Measurements from ENCODE around the gene ATP6V0E2. TPM values are rescaled to one million over a fixed set of nuclear protein-coding genes. Genes with fewer than 3 reads are reported as not detected.
A peak's percentile ranks its signal among the peaks of the same experiment; 100 is the strongest.

Gene ATP6V0E2
- total RNA-seq, 4 donors from 2014 or later, result 15.2 to 41.1 (median 26.8) TPM

DNA sequence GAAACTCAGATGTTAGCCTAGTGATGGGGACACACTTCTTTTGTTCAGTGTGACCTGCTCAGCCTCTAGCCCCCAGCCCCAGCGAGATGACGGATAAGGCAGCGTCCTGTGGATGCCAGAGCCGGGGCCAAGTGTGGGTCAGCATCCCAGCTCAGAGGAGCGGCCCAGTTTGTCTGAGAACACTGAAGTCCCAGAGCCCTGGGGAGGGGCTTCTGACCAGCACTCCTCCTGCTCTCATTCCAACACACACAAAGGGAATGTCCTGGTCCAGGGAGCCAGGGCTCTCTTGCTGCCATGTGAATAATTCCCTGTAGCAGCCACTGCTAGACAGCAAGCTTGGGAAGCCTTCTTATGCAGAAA lies 4.5 kb upstream of the ATP6V0E2 start:
- DNase-seq (ENCODE audit: low spot score in 2 of 2), result peak in 1 of 2 donors; percentile 61
- peaks cover 27% of the 10 kb centered on the region for H3K4me1 ChIP-seq
- no peaks in the 10 kb centered on the region for H3K27me3 ChIP-seq
- H3K4me3 ChIP-seq, result no peak overlapping the region
- H3K36me3 ChIP-seq, result peaks cover 19% of the 10 kb centered on the region
- H3K27ac ChIP-seq, result no peak overlapping the region
- WGBS, result 85% methylated on average over 5 of the region's 5 CpGs
- H3K9me3 ChIP-seq, result no peaks in the 10 kb centered on the region
- TF ChIP-seq, protein P1, sequence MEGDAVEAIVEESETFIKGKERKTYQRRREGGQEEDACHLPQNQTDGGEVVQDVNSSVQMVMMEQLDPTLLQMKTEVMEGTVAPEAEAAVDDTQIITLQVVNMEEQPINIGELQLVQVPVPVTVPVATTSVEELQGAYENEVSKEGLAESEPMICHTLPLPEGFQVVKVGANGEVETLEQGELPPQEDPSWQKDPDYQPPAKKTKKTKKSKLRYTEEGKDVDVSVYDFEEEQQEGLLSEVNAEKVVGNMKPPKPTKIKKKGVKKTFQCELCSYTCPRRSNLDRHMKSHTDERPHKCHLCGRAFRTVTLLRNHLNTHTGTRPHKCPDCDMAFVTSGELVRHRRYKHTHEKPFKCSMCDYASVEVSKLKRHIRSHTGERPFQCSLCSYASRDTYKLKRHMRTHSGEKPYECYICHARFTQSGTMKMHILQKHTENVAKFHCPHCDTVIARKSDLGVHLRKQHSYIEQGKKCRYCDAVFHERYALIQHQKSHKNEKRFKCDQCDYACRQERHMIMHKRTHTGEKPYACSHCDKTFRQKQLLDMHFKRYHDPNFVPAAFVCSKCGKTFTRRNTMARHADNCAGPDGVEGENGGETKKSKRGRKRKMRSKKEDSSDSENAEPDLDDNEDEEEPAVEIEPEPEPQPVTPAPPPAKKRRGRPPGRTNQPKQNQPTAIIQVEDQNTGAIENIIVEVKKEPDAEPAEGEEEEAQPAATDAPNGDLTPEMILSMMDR (IDR thresholded peaks at IDR 0.05), result no peak
- TF ChIP-seq POLR2AphosphoS5 (IDR thresholded peaks at IDR 0.05), result no peak
- no peak for TF ChIP-seq EP300 (IDR thresholded peaks at IDR 0.05)
- TF ChIP-seq POLR2A (IDR thresholded peaks at IDR 0.05), result no peak

DNA sequence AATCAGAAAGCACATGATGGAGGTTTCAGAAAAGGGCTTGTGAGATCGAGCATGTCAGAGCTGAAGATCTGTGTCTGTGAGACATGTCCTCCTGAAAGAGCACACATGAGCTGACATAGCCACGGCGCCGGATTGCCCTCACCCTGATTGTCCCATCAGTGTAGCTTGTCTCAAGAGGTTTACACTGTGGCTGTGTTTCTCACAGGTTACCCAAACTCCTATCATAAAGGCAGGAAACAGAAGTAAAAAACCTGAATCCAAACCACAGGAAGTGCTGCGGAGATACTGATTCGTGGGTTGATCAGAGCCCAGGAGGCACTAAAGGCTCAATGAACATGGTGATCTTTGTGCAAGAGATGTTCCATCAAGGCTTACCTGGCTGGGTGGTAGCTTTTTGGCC lies 3.9 kb upstream of the ATP6V0E2 start:
- no peaks in the 10 kb centered on the region for H3K27me3 ChIP-seq
- WGBS, result 86% methylated on average over 6 of the region's 6 CpGs
- TF ChIP-seq POLR2AphosphoS5 (IDR thresholded peaks at IDR 0.05) (no peak), POLR2A (IDR thresholded peaks at IDR 0.05) (no peak), EP300 (IDR thresholded peaks at IDR 0.05) (no peak)
- TF ChIP-seq, protein P1 (IDR thresholded peaks at IDR 0.05), result no peak
- no peaks in the 10 kb centered on the region for H3K9me3 ChIP-seq
- DNase-seq (ENCODE audit: low spot score in 2 of 2), result no peak
- H3K4me3 ChIP-seq, result no peak overlapping the region
- H3K4me1 ChIP-seq, result peaks cover 33% of the 10 kb centered on the region
- H3K36me3 ChIP-seq, result peaks cover 13% of the 10 kb centered on the region
- H3K27ac ChIP-seq, result no peak overlapping the region

GRCh38 chr7:149870274-149870673 lies 3.5 kb upstream of the ATP6V0E2 start:
- Histone ChIP-seq H3K4me3 (no peak overlapping the region), H3K36me3 (peaks cover 9% of the 10 kb centered on the region), H3K9me3 (no peaks in the 10 kb centered on the region), H3K27me3 (no peaks in the 10 kb centered on the region), H3K4me1 (peaks cover 33% of the 10 kb centered on the region), H3K27ac (no peak overlapping the region)
- peak in 1 of 2 donors; percentile 38 for DNase-seq (ENCODE audit: low spot score in 2 of 2)
- TF ChIP-seq, protein P1 (IDR thresholded peaks at IDR 0.05), result no peak
- TF ChIP-seq EP300 (IDR thresholded peaks at IDR 0.05), result no peak
- no peak for TF ChIP-seq POLR2AphosphoS5 (IDR thresholded peaks at IDR 0.05)
- TF ChIP-seq POLR2A (IDR thresholded peaks at IDR 0.05), result no peak
- 90% methylated on average over 3 of the region's 3 CpGs for WGBS

- TF ChIP-seq, protein P1 (IDR thresholded peaks at IDR 0.05), result no peak
- no peak for TF ChIP-seq EP300 (IDR thresholded peaks at IDR 0.05)
- Histone ChIP-seq H3K4me3 (no peak overlapping the region), H3K27me3 (no peaks in the 10 kb centered on the region), H3K9me3 (no peaks in the 10 kb centered on the region), H3K4me1 (peaks cover 33% of the 10 kb centered on the region), H3K36me3 (peaks cover 3% of the 10 kb centered on the region), H3K27ac (no peak overlapping the region)
- DNase-seq (ENCODE audit: low spot score in 2 of 2), result no peak
- WGBS, result 91% methylated on average over 11 of the region's 12 CpGs
Measured at GRCh38 chr7:149870701-149871483, 2.9 kb upstream of the ATP6V0E2 start.

DNA sequence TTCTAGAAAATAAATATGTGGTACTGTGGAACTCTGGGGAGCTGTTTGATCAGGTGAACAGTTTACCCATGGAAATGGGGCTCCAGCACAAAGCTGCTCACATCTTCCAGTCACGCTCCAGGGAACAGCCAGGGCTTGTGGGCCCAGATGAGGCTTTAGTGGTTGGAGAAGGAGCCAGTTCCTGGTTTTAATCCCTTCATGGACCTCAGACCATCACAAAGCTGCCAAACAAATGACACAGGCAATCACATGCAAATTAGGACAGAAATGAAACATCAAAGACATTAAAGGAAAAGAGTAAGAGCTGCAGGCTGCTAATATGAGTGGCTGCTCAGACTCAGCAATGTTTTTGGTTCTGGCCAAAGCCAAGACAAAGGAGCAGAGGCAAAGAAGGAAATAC lies 2.2 kb upstream of the ATP6V0E2 start:
- H3K9me3 ChIP-seq, result no peaks in the 10 kb centered on the region

More for the DNA sequence above, 2.2 kb upstream of the ATP6V0E2 start:
- Histone ChIP-seq H3K27ac (no peak overlapping the region), H3K4me1 (peaks cover 33% of the 10 kb centered on the region), H3K4me3 (no peak overlapping the region), H3K27me3 (no peaks in the 10 kb centered on the region), H3K36me3 (no peaks in the 10 kb centered on the region)
- DNase-seq (ENCODE audit: low spot score in 2 of 2), result no peak
- WGBS, result 78% methylated on average over 1 of the region's 1 CpG
- no peak for TF ChIP-seq EP300 (IDR thresholded peaks at IDR 0.05)
